ENCODE results near the gene TNIP3. TPM values are rescaled to one million over a fixed set of nuclear protein-coding genes. Genes with fewer than 3 reads are reported as not detected.

Gene TNIP3
- total and polyA plus RNA-seq, 2 of the 4 experiments (the other 2 are of a cell fraction) = 0.10 to 0.18 TPM

DNA sequence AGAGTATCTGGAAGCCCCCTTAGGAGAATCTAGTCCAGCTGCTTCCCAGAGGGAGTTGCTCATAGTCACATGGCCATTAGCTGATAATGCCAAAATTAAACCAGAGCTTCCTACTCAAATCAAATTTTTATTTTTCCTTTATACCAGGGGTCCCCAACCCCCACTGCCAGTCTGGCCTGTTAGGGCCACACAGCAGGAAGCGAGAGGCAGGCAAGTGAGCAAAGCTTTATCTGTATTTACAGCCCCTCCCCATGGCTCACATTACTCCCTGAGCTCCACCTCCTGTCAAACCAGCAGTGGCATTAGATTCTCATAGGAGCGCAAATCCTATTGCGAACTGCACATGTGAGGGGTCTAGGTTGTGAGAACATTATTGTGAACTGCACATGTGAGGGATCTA is 19.2 kb upstream of the TNIP3 start:
- WGBS, 2 experiments (ENCODE audit: extremely low coverage in 2 of 2, insufficient read length in 1 of 2) = no CpG with 5 or more reads among the region's 3 CpGs
- BruUV-seq (replicated peaks) = no TSS peak
- Histone ChIP-seq H3K56ac (ENCODE audit: extremely low read depth, insufficient read depth, low read length) (no peak overlapping the region), H3K9ac (ENCODE audit: low read depth, low read length) (no peak overlapping the region), H3K4ac (ENCODE audit: low read depth, low read length) (no peak overlapping the region), H3K4me1 (ENCODE audit: control insufficient read depth, insufficient read depth, low read length) (no peaks in the 10 kb centered on the region), H3K36me3 (ENCODE audit: control insufficient read depth, insufficient read depth, low read length) (no peaks in the 10 kb centered on the region), H3K79me1 (ENCODE audit: low read depth in 1 of 2, low read length in 2 of 2) (no peaks in the 10 kb centered on the region), H4K8ac (ENCODE audit: low read depth in 2 of 2, low read length in 2 of 2) (no peak overlapping the region), H3K18ac (ENCODE audit: low read depth, low read length) (no peak overlapping the region), H3K9me1 (ENCODE audit: insufficient read depth, low read length) (no peaks in the 10 kb centered on the region), H2BK15ac (ENCODE audit: low read depth, low read length) (no peak overlapping the region), H2BK120ac (ENCODE audit: low read depth, low read length) (no peak overlapping the region), H3K14ac (replicated peaks; ENCODE audit: low read depth, low read length) (no peak overlapping the region), H4K20me1 (ENCODE audit: insufficient read depth, low read length) (no peaks in the 10 kb centered on the region), H3K4me3 (ENCODE audit: insufficient read depth, low read depth, low read length) (no peak overlapping the region), H4K91ac (ENCODE audit: insufficient read depth, low read depth, low read length) (no peak overlapping the region), H2BK20ac (ENCODE audit: low read depth, low read length) (no peak overlapping the region), H3K23ac (ENCODE audit: low read depth, low read length) (no peak overlapping the region), H3K27me3 (ENCODE audit: control insufficient read depth, insufficient read depth, low read length) (no peaks in the 10 kb centered on the region), H4K5ac (ENCODE audit: low read depth, low read length) (no peak overlapping the region), H2AFZ (replicated peaks; ENCODE audit: low read length, poor library complexity) (no peak overlapping the region), H2AK5ac (ENCODE audit: low read depth, low read length) (no peak overlapping the region), H2AK9ac (replicated peaks; ENCODE audit: low read depth, low read length, poor library complexity) (no peak overlapping the region), H3K4me2 (ENCODE audit: low read depth, low read length) (no peak overlapping the region), H3K27ac (ENCODE audit: insufficient read depth, low read length) (no peak overlapping the region), H3K9me3 (ENCODE audit: control insufficient read depth, insufficient read depth, low read length) (no peaks in the 10 kb centered on the region), H2BK5ac (ENCODE audit: low read depth, low read length, poor library complexity, severe bottlenecking) (no peak overlapping the region)
- in situ Hi-C loops (cut with MboI; ENCODE audit: low sequenced_read_pairs) (loop anchor here (25.0 kb wide), 1 partner anchor 554 kb away; no protein-coding TSS in a partner anchor), intact Hi-C loops (cut with micrococcal nuclease) (no loop called here), dilution Hi-C loops (cut with HindIII; ENCODE audit: low sequenced_read_pairs, unreplicated experiment) (no loop called here)
- DNase-seq = no peak
- ChIA-PET CTCF (interaction anchor here (2.3 kb wide), 1 partner anchor 9 kb away, joined by 13 read pairs; no protein-coding TSS in a partner anchor), POLR2A (ENCODE audit: unreplicated experiment) (no interaction called here)
- ATAC-seq (ENCODE audit: low read depth) = no peak
- TF ChIP-seq SMC3 (IDR thresholded peaks at IDR 0.05; ENCODE audit: low read depth, low read length) (no peak), POLR2A (IDR thresholded peaks at IDR 0.05; ENCODE audit: low read depth, low read length) (no peak), MAFK (IDR thresholded peaks at IDR 0.05; ENCODE audit: low read depth, low read length) (no peak), RAD21 (IDR thresholded peaks at IDR 0.05; ENCODE audit: low read length) (no peak), USF2 (IDR thresholded peaks at IDR 0.05; ENCODE audit: low read depth, low read length) (no peak), MXI1 (IDR thresholded peaks at IDR 0.05; ENCODE audit: borderline replicate concordance, low read depth, low read length) (no peak), FOS (IDR thresholded peaks at IDR 0.05; ENCODE audit: low read depth, low read length) (no peak), RFX5 (IDR thresholded peaks at IDR 0.05; ENCODE audit: low read depth, low read length) (no peak), RCOR1 (IDR thresholded peaks at IDR 0.05; ENCODE audit: insufficient replicate concordance, low read length) (no peak), MAZ (IDR thresholded peaks at IDR 0.05; ENCODE audit: borderline replicate concordance, low read depth, low read length) (no peak), CEBPB (IDR thresholded peaks at IDR 0.05; ENCODE audit: low read depth, low read length) (no peak), CHD1 (IDR thresholded peaks at IDR 0.05; ENCODE audit: low read depth, low read length) (no peak), ELK1 (IDR thresholded peaks at IDR 0.05; ENCODE audit: borderline replicate concordance, low read depth, low read length) (no peak), BHLHE40 (IDR thresholded peaks at IDR 0.05; ENCODE audit: low read depth, low read length) (no peak), NFE2L2 (IDR thresholded peaks at IDR 0.05; ENCODE audit: low read depth, low read length) (no peak)
- TF ChIP-seq, protein P1, sequence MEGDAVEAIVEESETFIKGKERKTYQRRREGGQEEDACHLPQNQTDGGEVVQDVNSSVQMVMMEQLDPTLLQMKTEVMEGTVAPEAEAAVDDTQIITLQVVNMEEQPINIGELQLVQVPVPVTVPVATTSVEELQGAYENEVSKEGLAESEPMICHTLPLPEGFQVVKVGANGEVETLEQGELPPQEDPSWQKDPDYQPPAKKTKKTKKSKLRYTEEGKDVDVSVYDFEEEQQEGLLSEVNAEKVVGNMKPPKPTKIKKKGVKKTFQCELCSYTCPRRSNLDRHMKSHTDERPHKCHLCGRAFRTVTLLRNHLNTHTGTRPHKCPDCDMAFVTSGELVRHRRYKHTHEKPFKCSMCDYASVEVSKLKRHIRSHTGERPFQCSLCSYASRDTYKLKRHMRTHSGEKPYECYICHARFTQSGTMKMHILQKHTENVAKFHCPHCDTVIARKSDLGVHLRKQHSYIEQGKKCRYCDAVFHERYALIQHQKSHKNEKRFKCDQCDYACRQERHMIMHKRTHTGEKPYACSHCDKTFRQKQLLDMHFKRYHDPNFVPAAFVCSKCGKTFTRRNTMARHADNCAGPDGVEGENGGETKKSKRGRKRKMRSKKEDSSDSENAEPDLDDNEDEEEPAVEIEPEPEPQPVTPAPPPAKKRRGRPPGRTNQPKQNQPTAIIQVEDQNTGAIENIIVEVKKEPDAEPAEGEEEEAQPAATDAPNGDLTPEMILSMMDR (conservative IDR thresholded peaks at IDR 0.05; ENCODE audit: low read depth, low read length) = no peak
